K562 (cell line): ENCODE results near the gene GALE. TPM values are rescaled to one million over a fixed set of nuclear protein-coding genes. Genes with fewer than 3 reads are reported as not detected.

ENCODE experiments used
- DIDO1 ChIP-seq: fragments of 450-650 bp; IDR thresholded peaks from 2 replicates; pipeline ENCODE4 v1.6.1; 2016; ENCODE audit warnings: low read depth, missing biosample characterization, missing genetic modification characterization
- DMBX1 ChIP-seq: fragments of 250-450 bp; sonication (Bioruptor Pico); IDR thresholded peaks from 2 replicates; pipeline ENCODE4 v1.8.0; 2022; ENCODE audit warnings: inconsistent platforms, mild to moderate bottlenecking, moderate library complexity, borderline replicate concordance
- FOXJ2 ChIP-seq: fragments of 200-800 bp; sonication (Bioruptor generic); IDR thresholded peaks from 2 replicates; pipeline ENCODE4 v1.6.1; 2016; ENCODE audit warnings: missing genetic modification characterization, missing compliant biosample characterization
- FOXK1 ChIP-seq: sonication (generic); formaldehyde crosslinking; IDR thresholded peaks from 2 replicates; pipeline ENCODE4 v1.8.0; 2022; ENCODE audit warnings: missing genetic modification reagents, mild to moderate bottlenecking, borderline replicate concordance
- GABPB2 ChIP-seq: fragments of 250-450 bp; sonication (Bioruptor Pico); conservative IDR thresholded peaks from 2 replicates; pipeline ENCODE4 v1.5.1; 2021; ENCODE audit warnings: mild to moderate bottlenecking
- HNRNPH1 ChIP-seq: fragments of 200-400 bp; formaldehyde crosslinking; optimal IDR thresholded peaks from 2 replicates; pipeline ENCODE3; 2017; ENCODE audit warnings: low read depth, mild to moderate bottlenecking, low read length, moderate library complexity
- KDM4B ChIP-seq, 2 experiments: fragments of 450-650 bp in 1 of 2; sonication (generic) in 1 of 2; IDR thresholded peaks; 2 replicates each; pipeline ENCODE4 v1.6.1; 2016 to 2017; ENCODE audit warnings: borderline replicate concordance in 2 of 2, antibody characterized with exemption in 1 of 2, low read depth in 1 of 2, mild to moderate bottlenecking in 1 of 2
- KLF1 ChIP-seq: fragments of 450-650 bp; IDR thresholded peaks from 2 replicates; pipeline ENCODE4 v1.6.1; 2016; ENCODE audit warnings: missing genetic modification characterization, missing compliant biosample characterization
- MXI1 ChIP-seq: IDR thresholded peaks from 2 replicates; pipeline ENCODE4 v1.6.1; 2011; ENCODE audit warnings: low read depth, mild to moderate bottlenecking, improper control_type of control experiment, low read length
- NFIC ChIP-seq: fragments of 450-650 bp; IDR thresholded peaks from 2 replicates; pipeline ENCODE4 v1.6.1; 2017; ENCODE audit warnings: mild to moderate bottlenecking, inconsistent platforms
- PBX2 ChIP-seq, 2 experiments: IDR thresholded peaks in 1 of 2; conservative IDR thresholded peaks in 1 of 2; 2 replicates each; pipeline ENCODE4 v1.6.1; 2016; ENCODE audit warnings: low read depth in 2 of 2, mild to moderate bottlenecking in 1 of 2, missing compliant biosample characterization in 1 of 2, missing genetic modification characterization in 1 of 2, moderate library complexity in 1 of 2
- PHF20 ChIP-seq: fragments of 450-650 bp; IDR thresholded peaks from 2 replicates; pipeline ENCODE4 v1.6.1; 2018; ENCODE audit not compliant: partially characterized antibody
- POLR2A ChIP-seq: fragments of 450-650 bp; conservative IDR thresholded peaks from 2 replicates; pipeline ENCODE4 v1.6.1; 2016
- RNF2 ChIP-seq: sonication (generic); IDR thresholded peaks from 2 replicates; pipeline ENCODE4 v1.6.1; 2016
- SAFB2 ChIP-seq: fragments of 200-400 bp; formaldehyde crosslinking; IDR thresholded peaks from 2 replicates; pipeline ENCODE4 v1.6.1; 2018; ENCODE audit warnings: borderline replicate concordance, low read length, low read depth, moderate library complexity; ENCODE audit not compliant: severe bottlenecking
- SRSF9 ChIP-seq: fragments of 200-400 bp; formaldehyde crosslinking; IDR thresholded peaks from 2 replicates; pipeline ENCODE4 v1.6.1; 2017; ENCODE audit warnings: low read depth, low read length, borderline replicate concordance
- TAL1 ChIP-seq: fragments of 450-650 bp; IDR thresholded peaks from 2 replicates; pipeline ENCODE4 v1.6.1; 2016; ENCODE audit warnings: mild to moderate bottlenecking
- TFE3 ChIP-seq: fragments of 450-650 bp; formaldehyde crosslinking; IDR thresholded peaks from 2 replicates; pipeline ENCODE4 v1.4.0; 2020; ENCODE audit warnings: mild to moderate bottlenecking, mixed read lengths
- ZC3H11A ChIP-seq: IDR thresholded peaks from 2 replicates; pipeline ENCODE4 v1.6.1; 2012; ENCODE audit warnings: low read depth, low read length, improper control_type of control experiment
- ZNF197 ChIP-seq: fragments of 200-800 bp; sonication (Bioruptor generic); IDR thresholded peaks from 2 replicates; pipeline ENCODE4 v1.6.1; 2016; ENCODE audit warnings: low read depth, missing genetic modification characterization, missing compliant biosample characterization
- ZNF232 ChIP-seq: sonication (generic); formaldehyde crosslinking; IDR thresholded peaks from 2 replicates; pipeline ENCODE4 v1.8.0; 2022; ENCODE audit warnings: mild to moderate bottlenecking, missing genetic modification reagents
- ZNF239 ChIP-seq: fragments of 250-450 bp; sonication (Bioruptor Pico); IDR thresholded peaks from 2 replicates; pipeline ENCODE4 v1.4.0; 2020; ENCODE audit warnings: mild to moderate bottlenecking
- ZNF79 ChIP-seq: fragments of 250-450 bp; sonication (Bioruptor Pico); IDR thresholded peaks from 2 replicates; pipeline ENCODE4 v1.4.0; 2020; ENCODE audit warnings: low read depth, mild to moderate bottlenecking, moderate library complexity
- polyA plus RNA-seq, 8 experiments: library from polyadenylated mRNA; depleted of rRNA in 4 of 8; stranded (reverse) in 5 of 8; unstranded in 3 of 8; fragments of >200 nt; fragmentation: Nextera tagmentation in 2 of 8; fragmentation: Illumina TruSeq in 1 of 8; extraction: Ambion mirVana in 2 of 8; extraction: Trizol in 1 of 8; gene quantifications; 2 replicates each; pipeline versions ENCODE4 v1.2.1 to v1.2.3, GENCODE V29; 2011 to 2014; ENCODE audit warnings: inconsistent platforms in 1 of 8, missing spikeins in 1 of 8
- total RNA-seq, 7 experiments: library from RNA; depleted of rRNA in 6 of 7; stranded (reverse); fragments of >200 nt in 6 of 7; fragmentation: Illumina TruSeq in 2 of 7; extraction: Trizol in 2 of 7; gene quantifications; 2 replicates each; pipeline versions ENCODE4 v1.2.1 to v1.2.3, GENCODE V29; 2011 to 2021; ENCODE audit warnings: low replicate concordance in 1 of 7
- TF ChIP-seq, protein P1 (sequence below): fragments of 450-650 bp; formaldehyde crosslinking; IDR thresholded peaks from 2 replicates; pipeline ENCODE4 v1.4.0; 2022; ENCODE audit warnings: mild to moderate bottlenecking, moderate library complexity

GALE gene
- total and polyA plus RNA-seq, 9 of the 15 experiments (the other 6 are each of a cell fraction or from before 2014, with no cell fraction given) = 8.4 to 139 (median 88.3) TPM

DNA sequence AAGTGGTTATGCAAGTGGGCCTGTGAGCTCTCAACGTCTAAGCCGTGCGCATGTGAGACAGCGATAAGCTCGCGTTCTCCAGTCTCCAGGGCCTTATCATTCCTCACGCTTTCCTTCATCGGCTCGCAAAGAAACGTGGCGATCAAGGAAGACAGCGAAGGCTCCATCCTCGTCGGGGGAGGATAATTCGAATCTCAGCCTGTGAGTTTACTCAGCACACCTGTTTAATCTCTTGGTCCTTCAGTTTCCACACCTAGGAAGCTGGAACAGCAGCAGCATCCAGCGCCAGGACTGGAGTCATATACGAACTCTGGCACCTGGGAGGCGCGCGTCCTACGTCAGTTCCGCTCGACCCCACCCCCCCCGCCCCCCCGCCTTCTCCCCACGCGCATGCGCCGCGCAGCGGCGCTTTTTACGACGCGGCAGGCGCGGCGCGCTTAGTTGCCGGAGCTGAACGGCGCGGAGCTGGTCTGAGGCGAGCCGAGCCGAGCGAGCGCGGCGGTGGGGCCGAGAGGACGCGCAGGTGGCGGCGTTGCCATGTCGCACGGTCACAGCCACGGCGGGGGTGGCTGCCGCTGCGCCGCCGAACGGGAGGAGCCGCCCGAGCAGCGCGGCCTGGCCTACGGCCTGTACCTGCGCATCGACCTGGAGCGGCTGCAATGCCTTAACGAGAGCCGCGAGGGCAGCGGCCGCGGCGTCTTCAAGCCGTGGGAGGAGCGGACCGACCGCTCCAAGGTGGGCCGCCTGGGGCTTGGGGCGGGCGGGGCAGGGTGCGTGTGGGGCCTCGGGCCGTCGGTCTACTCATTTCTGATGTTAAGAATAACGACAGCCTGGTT lies 22.4 kb downstream of the GALE start, which contains the start of gene PITHD1 (continued):
- TF ChIP-seq ZNF197 (CRISPR knock-in tag) (0 out of 2 replicates have a peak, but pooled peaks have one; percentile 83), PHF20 (peak; percentile 94), ZNF232 (CRISPR knock-in tag) (no peak), POLR2A (peak; percentile 98), PBX2 (CRISPR knock-in tag; IDR thresholded peaks at IDR 0.05; ENCODE audit: low read depth) (no peak), PBX2 (tag; conservative IDR thresholded peaks at IDR 0.05; ENCODE audit: low read depth) (peak; percentile 33), NFIC (peak; percentile 84), DIDO1 (tag) (peak; percentile 89; the same call in 1 of the 2 replicates), SRSF9 (no peak), TAL1 (peak; percentile 95), RNF2 (peak; percentile 94), ZC3H11A (0 out of 2 replicates have a peak, but pooled peaks have one; percentile 25), MXI1 (peak; percentile 92), FOXJ2 (tag) (0 out of 2 replicates have a peak, but pooled peaks have one; percentile 49), HNRNPH1 (no peak), KDM4B (IDR thresholded peaks at IDR 0.05; ENCODE audit: borderline replicate concordance in 2 of 2, low read depth in 1 of 2) (no peak; a peak in 1 of 4 replicates), KLF1 (no peak), SAFB2 (no peak), FOXK1 (CRISPR knock-in tag) (peak; percentile 77; the same call in 1 of the 2 replicates), GABPB2 (no peak), TFE3 (CRISPR knock-in tag) (no peak), ZNF239 (CRISPR knock-in tag) (no peak), DMBX1 (CRISPR knock-in tag) (no peak), ZNF79 (no peak)
- TF ChIP-seq, protein P1, sequence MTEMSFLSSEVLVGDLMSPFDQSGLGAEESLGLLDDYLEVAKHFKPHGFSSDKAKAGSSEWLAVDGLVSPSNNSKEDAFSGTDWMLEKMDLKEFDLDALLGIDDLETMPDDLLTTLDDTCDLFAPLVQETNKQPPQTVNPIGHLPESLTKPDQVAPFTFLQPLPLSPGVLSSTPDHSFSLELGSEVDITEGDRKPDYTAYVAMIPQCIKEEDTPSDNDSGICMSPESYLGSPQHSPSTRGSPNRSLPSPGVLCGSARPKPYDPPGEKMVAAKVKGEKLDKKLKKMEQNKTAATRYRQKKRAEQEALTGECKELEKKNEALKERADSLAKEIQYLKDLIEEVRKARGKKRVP = no peak
